Breast epithelium (tissue), 4 donors: Measurements from ENCODE around the gene RPS6KB2. TPM values are rescaled to one million over a fixed set of nuclear protein-coding genes. Genes with fewer than 3 reads are reported as not detected.

ENCODE experiments used
- DNase-seq, 2 donors: peaks; one replicate each; pipeline ENCODE4 v3.0.0-alpha.2; 2019; ENCODE audit warnings: low spot score in 2 of 2
- H3K27ac ChIP-seq, 2 donors: fragments of 200-600 bp; sonication (generic) in 1 of 2; one replicate each; pipeline ENCODE4 v1.5.1; 2016 to 2019; ENCODE audit warnings: mild to moderate bottlenecking in 1 of 2
- H3K27me3 ChIP-seq, 2 donors: fragments of 200-600 bp; sonication (generic) in 1 of 2; one replicate each; pipeline versions ENCODE4 v1.5.1 to v1.6.0; 2017 to 2019; ENCODE audit warnings: control low read depth in 1 of 2, mild to moderate bottlenecking in 1 of 2
- H3K36me3 ChIP-seq: fragments of 200-600 bp; one replicate; pipeline ENCODE4 v1.5.1; 2019
- H3K4me1 ChIP-seq, 2 donors: fragments of 200-600 bp; sonication (generic); one replicate each; pipeline ENCODE4 v1.5.1; 2016 to 2019; ENCODE audit warnings: control low read depth in 1 of 2
- H3K4me3 ChIP-seq, 3 donors: fragments of 200-600 bp; sonication (generic); 1 replicate in 2 of 3; 2 replicates in 1 of 3; pipeline ENCODE4 v1.5.1; 2016 to 2019; ENCODE audit warnings: mild to moderate bottlenecking in 3 of 3, moderate library complexity in 2 of 3
- H3K9me3 ChIP-seq, 2 donors: fragments of 200-600 bp; sonication (generic) in 1 of 2; one replicate each; pipeline ENCODE4 v1.5.1; 2016 to 2019; ENCODE audit warnings: control low read depth in 1 of 2
- POLR2A ChIP-seq: fragments of 450-650 bp; IDR thresholded peaks from one replicate; pipeline ENCODE4 v1.6.1; 2016; ENCODE audit warnings: antibody characterized with exemption, mild to moderate bottlenecking, moderate library complexity
- POLR2AphosphoS5 ChIP-seq, 3 donors: sonication (generic); formaldehyde crosslinking; IDR thresholded peaks; one replicate each; pipeline ENCODE4 v1.6.1; 2017; ENCODE audit warnings: antibody characterized with exemption in 3 of 3
- intact Hi-C: fragments of 100-400 bp; cut with DNase I; formaldehyde crosslinking; loops from one replicate; pipeline ENCODE4 v1.15.1; 2023; ENCODE audit warnings: low total_unique reads
- total RNA-seq, 3 donors: library from RNA; depleted of rRNA; stranded (reverse); fragments of >200 nt; gene quantifications; one replicate each; pipeline ENCODE4 v1.1.0, GENCODE V29; 2016
- TF ChIP-seq, protein P1 (sequence below), 3 donors: fragments of 450-650 bp; IDR thresholded peaks; one replicate each; pipeline ENCODE4 v1.5.1; 2016 to 2017; ENCODE audit warnings: antibody characterized with exemption in 3 of 3, mild to moderate bottlenecking in 3 of 3, moderate library complexity in 3 of 3

Gene RPS6KB2
- total RNA-seq, 3 donors from 2014 or later = 28.0 to 41.6 (median 40.1) TPM

DNA sequence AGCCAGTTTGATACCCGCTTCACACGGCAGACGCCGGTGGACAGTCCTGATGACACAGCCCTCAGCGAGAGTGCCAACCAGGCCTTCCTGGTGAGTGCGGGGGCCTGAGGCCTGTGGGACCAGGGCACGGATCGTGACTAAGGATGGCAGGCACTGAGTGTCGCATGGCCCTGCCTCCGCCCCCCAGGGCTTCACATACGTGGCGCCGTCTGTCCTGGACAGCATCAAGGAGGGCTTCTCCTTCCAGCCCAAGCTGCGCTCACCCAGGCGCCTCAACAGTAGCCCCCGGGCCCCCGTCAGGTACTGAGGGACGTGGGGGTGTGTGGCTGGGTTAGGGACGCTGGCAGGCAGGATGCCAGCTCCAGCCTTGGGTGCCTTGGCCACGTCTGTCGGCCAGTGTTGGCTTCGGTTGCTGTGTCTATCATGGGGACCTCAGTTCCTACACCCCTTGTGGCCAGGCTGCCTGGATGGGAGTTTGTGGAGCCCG is 6.1 kb downstream of the RPS6KB2 start:
- intact Hi-C loops = no loop called here
- Histone ChIP-seq H3K4me1 (peaks cover 0 to 2% of the 10 kb centered on the region in 2 donors), H3K9me3 (no peaks in the 10 kb centered on the region), H3K27me3 (no peaks in the 10 kb centered on the region), H3K4me3 (no peak overlapping the region), H3K27ac (no peak overlapping the region), H3K36me3 (no peaks in the 10 kb centered on the region)
- TF ChIP-seq POLR2AphosphoS5 (IDR thresholded peaks at IDR 0.05) = no peak
- TF ChIP-seq, protein P1, sequence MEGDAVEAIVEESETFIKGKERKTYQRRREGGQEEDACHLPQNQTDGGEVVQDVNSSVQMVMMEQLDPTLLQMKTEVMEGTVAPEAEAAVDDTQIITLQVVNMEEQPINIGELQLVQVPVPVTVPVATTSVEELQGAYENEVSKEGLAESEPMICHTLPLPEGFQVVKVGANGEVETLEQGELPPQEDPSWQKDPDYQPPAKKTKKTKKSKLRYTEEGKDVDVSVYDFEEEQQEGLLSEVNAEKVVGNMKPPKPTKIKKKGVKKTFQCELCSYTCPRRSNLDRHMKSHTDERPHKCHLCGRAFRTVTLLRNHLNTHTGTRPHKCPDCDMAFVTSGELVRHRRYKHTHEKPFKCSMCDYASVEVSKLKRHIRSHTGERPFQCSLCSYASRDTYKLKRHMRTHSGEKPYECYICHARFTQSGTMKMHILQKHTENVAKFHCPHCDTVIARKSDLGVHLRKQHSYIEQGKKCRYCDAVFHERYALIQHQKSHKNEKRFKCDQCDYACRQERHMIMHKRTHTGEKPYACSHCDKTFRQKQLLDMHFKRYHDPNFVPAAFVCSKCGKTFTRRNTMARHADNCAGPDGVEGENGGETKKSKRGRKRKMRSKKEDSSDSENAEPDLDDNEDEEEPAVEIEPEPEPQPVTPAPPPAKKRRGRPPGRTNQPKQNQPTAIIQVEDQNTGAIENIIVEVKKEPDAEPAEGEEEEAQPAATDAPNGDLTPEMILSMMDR (IDR thresholded peaks at IDR 0.05) = no peak
- no peak for DNase-seq

DNA sequence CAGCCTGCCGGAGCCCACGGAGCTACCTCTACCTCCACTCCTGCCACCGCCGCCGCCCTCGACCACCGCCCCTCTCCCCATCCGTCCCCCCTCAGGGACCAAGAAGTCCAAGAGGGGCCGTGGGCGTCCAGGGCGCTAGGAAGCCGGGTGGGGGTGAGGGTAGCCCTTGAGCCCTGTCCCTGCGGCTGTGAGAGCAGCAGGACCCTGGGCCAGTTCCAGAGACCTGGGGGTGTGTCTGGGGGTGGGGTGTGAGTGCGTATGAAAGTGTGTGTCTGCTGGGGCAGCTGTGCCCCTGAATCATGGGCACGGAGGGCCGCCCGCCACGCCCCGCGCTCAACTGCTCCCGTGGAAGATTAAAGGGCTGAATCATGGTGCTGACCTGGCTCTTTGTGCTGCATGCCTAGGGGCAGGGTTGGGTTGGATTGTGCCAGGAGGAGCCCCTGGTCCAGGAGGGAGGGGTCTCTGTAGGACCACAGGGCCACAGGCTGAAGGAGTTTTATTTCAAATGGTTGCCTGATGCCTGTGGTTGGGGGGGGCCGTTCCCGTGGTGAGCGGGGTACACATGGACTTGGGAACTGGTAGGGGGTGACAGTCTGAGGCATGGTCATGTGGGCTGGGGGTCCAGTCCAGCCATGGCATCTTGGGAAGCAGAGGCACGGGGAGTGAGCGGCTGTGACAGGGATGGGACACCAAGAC is 6.9 kb downstream of the RPS6KB2 start:
- Histone ChIP-seq H3K36me3 (no peaks in the 10 kb centered on the region), H3K4me3 (no peak overlapping the region), H3K9me3 (no peaks in the 10 kb centered on the region), H3K27ac (peak overlapping the region in 1 of 2 donors; percentile 64), H3K4me1 (peaks cover 0 to 5% of the 10 kb centered on the region in 2 donors), H3K27me3 (no peaks in the 10 kb centered on the region)
- intact Hi-C loops = loop anchor here (5.0 kb wide), 1 partner anchor 1228 kb away; no protein-coding TSS in a partner anchor
- no peak for DNase-seq
- TF ChIP-seq POLR2AphosphoS5 (IDR thresholded peaks at IDR 0.05) (no peak), POLR2A (no peak)
- TF ChIP-seq, protein P1 (IDR thresholded peaks at IDR 0.05) = no peak

DNA sequence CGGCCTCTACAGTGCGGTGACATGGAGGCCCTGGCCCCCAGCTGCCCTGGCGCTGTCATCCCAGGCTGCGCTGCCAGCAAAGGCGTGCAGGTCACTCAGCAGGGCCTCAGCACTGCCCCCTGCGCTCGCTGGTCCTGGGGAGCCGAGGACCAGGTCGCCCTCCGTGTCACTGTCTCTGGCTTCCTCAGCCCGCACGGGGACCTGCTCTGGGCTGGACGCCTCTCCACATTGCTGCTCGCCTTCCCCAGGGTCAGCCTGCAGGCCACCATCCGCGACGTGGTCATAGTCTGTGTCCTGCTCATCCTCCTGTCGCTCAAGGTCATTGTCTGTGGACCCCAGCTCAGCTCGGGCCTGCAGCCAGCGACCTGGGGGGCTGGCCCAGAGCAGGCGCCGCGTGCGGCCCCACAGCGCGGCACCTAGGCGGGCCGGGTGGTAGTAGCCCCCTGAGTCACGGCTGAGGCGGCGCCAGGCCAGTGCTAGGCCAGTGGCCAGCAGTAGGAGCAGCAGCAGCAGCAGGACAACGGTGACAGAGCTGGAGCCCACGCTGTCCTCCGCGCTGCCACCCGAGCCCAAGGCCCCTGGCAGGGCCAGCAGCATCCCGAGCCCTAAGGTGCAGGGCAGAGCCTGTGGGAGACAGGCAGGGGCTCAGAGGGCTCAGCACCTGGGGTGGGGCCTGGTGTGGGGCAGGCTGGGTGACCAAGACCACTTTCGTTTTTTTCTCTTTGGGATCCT is 7.6 kb downstream of the RPS6KB2 start:
- intact Hi-C loops = loop anchor here (5.0 kb wide), 1 partner anchor 1229 kb away; no protein-coding TSS in a partner anchor
- no peak for DNase-seq
- Histone ChIP-seq H3K27ac (peak overlapping the region; percentile 42 to 64), H3K9me3 (no peaks in the 10 kb centered on the region), H3K4me1 (peaks cover 0 to 5% of the 10 kb centered on the region in 2 donors), H3K36me3 (no peaks in the 10 kb centered on the region), H3K4me3 (peak overlapping the region in 2 of 3 donors; percentile 5 to 12), H3K27me3 (no peaks in the 10 kb centered on the region)
- TF ChIP-seq, protein P1 (IDR thresholded peaks at IDR 0.05) = no peak
- TF ChIP-seq POLR2AphosphoS5 (IDR thresholded peaks at IDR 0.05) (no peak), POLR2A (no peak)

DNA sequence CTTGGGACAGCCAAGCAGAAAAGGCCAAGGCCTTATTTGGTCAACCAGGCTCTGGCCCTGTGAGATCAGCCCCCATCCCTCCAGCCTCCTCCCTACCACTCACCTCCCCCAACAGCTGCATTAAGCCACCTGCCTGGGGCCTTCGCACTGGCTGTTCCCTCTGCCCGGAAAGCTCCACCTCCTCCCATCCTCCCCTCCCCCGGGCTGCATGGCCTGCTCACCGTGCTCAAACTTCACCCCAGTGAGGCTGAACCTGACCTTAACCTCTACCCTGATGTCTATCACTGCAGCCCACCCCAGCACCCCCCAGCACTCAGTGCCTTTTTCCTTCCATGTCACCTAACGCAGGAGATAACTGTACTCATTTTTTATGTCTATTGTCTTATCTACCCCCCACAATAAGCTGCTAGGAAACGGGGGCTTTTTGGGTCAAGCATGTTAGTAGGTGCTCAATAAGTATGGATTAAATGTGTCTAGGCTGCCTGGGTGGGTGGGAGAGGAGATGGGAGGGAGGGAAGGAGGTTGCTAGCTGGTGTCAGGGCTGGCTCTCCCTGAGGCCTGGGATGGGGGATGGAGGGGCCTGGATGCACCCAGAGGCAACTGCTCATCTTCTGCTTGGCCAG is 8.3 kb downstream of the RPS6KB2 start:
- intact Hi-C loops = loop anchor here (5.0 kb wide), 1 partner anchor 1229 kb away; no protein-coding TSS in a partner anchor
- Histone ChIP-seq H3K27ac (peak overlapping the region; percentile 42 to 64), H3K27me3 (no peaks in the 10 kb centered on the region), H3K9me3 (no peaks in the 10 kb centered on the region), H3K4me3 (peak overlapping the region in 2 of 3 donors; percentile 12 to 25), H3K36me3 (no peaks in the 10 kb centered on the region), H3K4me1 (peaks cover 0 to 5% of the 10 kb centered on the region in 2 donors)
- DNase-seq = no peak
- TF ChIP-seq, protein P1 (IDR thresholded peaks at IDR 0.05) = no peak
- peak in 1 of 3 donors; percentile 33 for TF ChIP-seq POLR2AphosphoS5 (IDR thresholded peaks at IDR 0.05)
- no peak for TF ChIP-seq POLR2A
